ENCODE results near the gene NT5DC1.

DNA sequence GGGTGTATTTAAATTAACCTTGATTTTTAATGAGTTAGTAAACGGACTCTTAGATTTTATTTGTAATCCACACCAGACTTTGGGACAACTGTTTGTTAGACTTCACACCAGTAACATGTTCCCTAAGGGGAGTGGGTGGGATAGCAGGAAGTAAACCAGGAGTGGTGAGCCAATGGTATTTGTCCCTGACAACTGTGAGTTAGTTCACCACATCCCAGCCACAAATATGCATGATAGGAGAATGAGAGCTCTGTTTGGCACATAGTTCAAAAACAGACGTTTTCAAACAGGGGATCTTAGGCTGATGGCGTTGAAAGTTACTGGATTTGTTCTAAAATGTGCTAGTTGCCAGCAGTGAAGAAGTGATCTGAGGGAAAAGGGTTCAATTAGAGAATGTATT lies 44.0 kb downstream of the NT5DC1 start:
- TF ChIP-seq, protein P1, sequence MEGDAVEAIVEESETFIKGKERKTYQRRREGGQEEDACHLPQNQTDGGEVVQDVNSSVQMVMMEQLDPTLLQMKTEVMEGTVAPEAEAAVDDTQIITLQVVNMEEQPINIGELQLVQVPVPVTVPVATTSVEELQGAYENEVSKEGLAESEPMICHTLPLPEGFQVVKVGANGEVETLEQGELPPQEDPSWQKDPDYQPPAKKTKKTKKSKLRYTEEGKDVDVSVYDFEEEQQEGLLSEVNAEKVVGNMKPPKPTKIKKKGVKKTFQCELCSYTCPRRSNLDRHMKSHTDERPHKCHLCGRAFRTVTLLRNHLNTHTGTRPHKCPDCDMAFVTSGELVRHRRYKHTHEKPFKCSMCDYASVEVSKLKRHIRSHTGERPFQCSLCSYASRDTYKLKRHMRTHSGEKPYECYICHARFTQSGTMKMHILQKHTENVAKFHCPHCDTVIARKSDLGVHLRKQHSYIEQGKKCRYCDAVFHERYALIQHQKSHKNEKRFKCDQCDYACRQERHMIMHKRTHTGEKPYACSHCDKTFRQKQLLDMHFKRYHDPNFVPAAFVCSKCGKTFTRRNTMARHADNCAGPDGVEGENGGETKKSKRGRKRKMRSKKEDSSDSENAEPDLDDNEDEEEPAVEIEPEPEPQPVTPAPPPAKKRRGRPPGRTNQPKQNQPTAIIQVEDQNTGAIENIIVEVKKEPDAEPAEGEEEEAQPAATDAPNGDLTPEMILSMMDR (conservative IDR thresholded peaks at IDR 0.05; ENCODE audit: low read length), result no peak
- no peak for TF ChIP-seq EZH2phosphoT487 (IDR thresholded peaks at IDR 0.05; ENCODE audit: borderline replicate concordance)

Data from Loucy (cell line).